Kidney epithelial cell (primary cell): ENCODE data around the gene CTTNBP2. TPM values are rescaled to one million over a fixed set of nuclear protein-coding genes. Genes with fewer than 3 reads are reported as not detected.

Source experiments
- DNase-seq: peaks from one replicate; pipeline ENCODE4 v3.0.0-alpha.2; 2010; ENCODE audit warnings: low read depth
- H3K27me3 ChIP-seq: 2 replicates; pipeline ENCODE4 v1.6.0; 2011; ENCODE audit warnings: low read length; ENCODE audit not compliant: control insufficient read depth, insufficient read depth
- H3K36me3 ChIP-seq: 2 replicates; pipeline ENCODE4 v1.5.1; 2011; ENCODE audit warnings: low read length; ENCODE audit not compliant: control insufficient read depth, insufficient read depth
- H3K4me3 ChIP-seq: 2 replicates; pipeline ENCODE4 v1.5.1; 2011; ENCODE audit warnings: low read depth, mild to moderate bottlenecking, control low read depth, low read length
- CTCF ChIP-seq: IDR thresholded peaks from 2 replicates; pipeline ENCODE4 v1.5.1; 2011; ENCODE audit warnings: mild to moderate bottlenecking, moderate library complexity, low read length, control low read depth, inconsistent platforms; ENCODE audit not compliant: insufficient read depth, poor library complexity, severe bottlenecking
- total RNA-seq: library from RNA; depleted of rRNA; stranded (reverse); fragments of >200 nt; gene quantifications from 2 replicates; pipeline ENCODE4 v1.2.3, GENCODE V29; 2015

The CTTNBP2 gene
- total RNA-seq, 1 donor from 2014 or later, result 5.3 TPM

- no peaks in the 10 kb centered on the region for H3K27me3 ChIP-seq
- DNase-seq, result no peak
- no peaks in the 10 kb centered on the region for H3K36me3 ChIP-seq
- H3K4me3 ChIP-seq, result no peak overlapping the region
- no peak for TF ChIP-seq CTCF
Measured at GRCh38 chr7:117780832-117781231, 92.4 kb downstream of the CTTNBP2 start.

- H3K27me3 ChIP-seq, result no peaks in the 10 kb centered on the region
- no peak for TF ChIP-seq CTCF
- DNase-seq, result peak; percentile 42
- H3K4me3 ChIP-seq, result no peak overlapping the region
- H3K36me3 ChIP-seq, result no peaks in the 10 kb centered on the region
Measured at GRCh38 chr7:117777335-117778142, 95.7 kb downstream of the CTTNBP2 start.

- Histone ChIP-seq H3K4me3 (no peak overlapping the region), H3K36me3 (no peaks in the 10 kb centered on the region), H3K27me3 (no peaks in the 10 kb centered on the region)
- no peak for DNase-seq
- TF ChIP-seq CTCF, result no peak
Measured at GRCh38 chr7:117776224-117776623, 97.0 kb downstream of the CTTNBP2 start.

- TF ChIP-seq CTCF, result no peak
- no peak overlapping the region for H3K4me3 ChIP-seq
- no peaks in the 10 kb centered on the region for H3K36me3 ChIP-seq
- DNase-seq, result no peak
- no peaks in the 10 kb centered on the region for H3K27me3 ChIP-seq
Measured at GRCh38 chr7:117775801-117776200, 97.4 kb downstream of the CTTNBP2 start.

- no peak for DNase-seq
- H3K36me3 ChIP-seq, result no peaks in the 10 kb centered on the region
- TF ChIP-seq CTCF, result no peak
- H3K27me3 ChIP-seq, result no peaks in the 10 kb centered on the region
- no peak overlapping the region for H3K4me3 ChIP-seq
Measured at GRCh38 chr7:117774943-117775342, 98.3 kb downstream of the CTTNBP2 start.

- TF ChIP-seq CTCF, result no peak
- H3K36me3 ChIP-seq, result no peaks in the 10 kb centered on the region
- H3K27me3 ChIP-seq, result no peaks in the 10 kb centered on the region
- no peak for DNase-seq
- no peak overlapping the region for H3K4me3 ChIP-seq
Measured at GRCh38 chr7:117772421-117772820, 100.8 kb downstream of the CTTNBP2 start.
